GM18519 (cell line): ENCODE results near the gene IGLL5.

Source experiments
- ATAC-seq: cut with Tn5 transposase; IDR thresholded peaks from one replicate; pipeline ENCODE4 v1.9.1; 2021; ENCODE audit warnings: mild to moderate bottlenecking, moderate library complexity; ENCODE audit not compliant: unreplicated experiment, low FRiP score

Gene IGLL5

DNA sequence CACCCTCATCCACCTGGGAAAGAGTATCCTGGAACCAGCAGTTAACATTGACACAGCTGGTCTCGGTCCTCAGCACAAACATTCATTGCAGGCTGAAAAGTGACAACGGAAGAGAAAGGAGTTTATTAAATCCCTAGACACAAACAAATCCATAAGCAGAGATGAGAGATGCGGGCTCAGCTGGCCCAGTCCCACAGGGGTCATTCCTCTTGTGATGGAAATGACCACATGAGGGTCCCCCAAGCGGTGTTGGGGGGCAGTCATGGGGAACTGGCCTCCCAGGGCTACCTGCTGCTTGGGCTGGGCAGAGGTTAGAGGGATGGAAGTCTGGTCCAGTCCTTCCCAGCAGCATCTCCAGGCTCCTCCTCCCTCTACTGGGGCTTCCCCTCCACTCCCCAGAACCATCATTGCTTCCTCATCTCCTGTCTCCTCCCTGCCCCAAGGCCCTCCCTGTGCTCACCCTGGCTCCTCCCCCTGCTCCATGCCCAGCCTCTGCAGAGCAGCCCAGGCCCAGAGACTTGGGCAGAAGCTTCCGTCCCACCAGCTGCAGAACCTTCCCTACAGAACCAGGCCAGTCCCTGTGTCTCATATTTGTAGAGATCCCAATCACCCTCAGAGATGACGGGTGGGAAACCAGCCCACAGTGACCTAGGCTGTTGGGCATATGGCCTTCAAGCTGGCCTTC is 5.4 kb upstream of the IGLL5 start:
- ATAC-seq, result no peak

DNA sequence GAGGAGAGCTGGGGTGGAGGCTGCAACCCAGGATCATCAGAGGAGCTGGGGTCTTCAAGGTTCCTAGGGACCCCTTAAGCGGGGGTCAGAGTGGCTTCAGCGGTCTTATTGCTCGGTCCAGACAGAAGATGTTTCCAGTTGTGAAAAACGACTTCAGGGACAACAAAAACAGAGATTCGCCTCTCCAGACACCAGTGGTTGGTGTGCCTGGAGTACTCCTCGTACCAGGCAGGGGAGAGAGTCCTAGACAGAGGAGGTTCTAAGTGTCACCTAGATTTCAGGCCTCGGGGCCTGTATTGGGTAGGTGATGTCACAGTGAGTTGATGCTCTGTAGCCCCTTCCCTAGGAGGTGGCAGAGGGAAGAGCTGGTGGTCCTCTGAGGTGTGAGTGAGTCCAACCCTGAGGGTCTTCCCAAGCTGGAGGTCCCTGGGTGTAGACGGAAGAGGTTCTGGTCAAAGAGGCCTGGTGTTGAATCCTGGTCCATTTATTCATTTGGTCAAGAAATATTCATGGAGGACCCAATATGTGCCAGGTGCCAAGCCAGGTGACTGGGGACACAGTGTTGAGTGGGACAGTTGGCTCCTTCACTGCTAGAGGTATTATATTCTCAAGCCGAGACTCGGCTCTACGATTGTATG is 4.4 kb upstream of the IGLL5 start:
- ATAC-seq, result no peak

DNA sequence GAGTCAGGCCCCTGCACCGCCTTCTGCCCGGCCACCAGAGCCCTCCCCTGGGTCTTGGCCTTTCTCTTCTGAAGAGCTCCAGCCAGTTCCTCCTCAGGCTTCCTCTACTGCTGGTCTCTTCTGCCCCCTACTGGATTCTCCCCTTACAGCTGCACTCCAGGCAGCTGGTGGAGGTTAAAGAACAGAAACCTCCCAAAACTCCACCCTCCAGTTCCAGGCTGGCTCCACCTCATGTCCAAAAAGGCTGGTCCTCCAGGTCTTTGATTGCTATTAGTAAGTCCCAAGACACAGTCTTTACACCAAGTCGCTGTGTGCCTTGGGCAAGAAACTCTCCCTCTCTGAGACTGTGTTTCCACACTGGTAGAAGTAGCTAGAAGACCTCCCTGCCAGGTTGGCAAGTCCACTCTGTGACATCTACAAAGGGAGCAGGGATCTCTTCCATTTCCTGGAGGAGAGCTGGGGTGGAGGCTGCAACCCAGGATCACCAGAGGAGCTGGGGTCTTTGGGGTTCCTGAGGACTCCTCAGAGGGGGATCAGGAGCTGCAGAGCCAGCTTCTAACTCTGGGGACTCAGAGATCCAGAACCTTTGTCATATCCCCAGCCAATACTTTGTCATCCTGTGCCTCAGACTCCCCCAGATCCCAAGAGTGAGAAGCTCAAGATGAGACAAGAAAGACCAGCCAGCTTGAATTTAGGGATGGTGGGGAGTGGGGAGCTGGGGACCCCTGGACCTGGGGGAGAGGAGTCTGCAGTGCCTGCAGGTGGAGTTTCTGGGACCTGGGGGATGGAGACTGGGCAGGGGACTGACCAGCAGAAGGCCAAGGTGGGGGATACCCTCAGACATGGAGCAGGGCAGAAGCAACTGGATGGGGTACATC is 3.4 kb upstream of the IGLL5 start:
- ATAC-seq, result no peak

DNA sequence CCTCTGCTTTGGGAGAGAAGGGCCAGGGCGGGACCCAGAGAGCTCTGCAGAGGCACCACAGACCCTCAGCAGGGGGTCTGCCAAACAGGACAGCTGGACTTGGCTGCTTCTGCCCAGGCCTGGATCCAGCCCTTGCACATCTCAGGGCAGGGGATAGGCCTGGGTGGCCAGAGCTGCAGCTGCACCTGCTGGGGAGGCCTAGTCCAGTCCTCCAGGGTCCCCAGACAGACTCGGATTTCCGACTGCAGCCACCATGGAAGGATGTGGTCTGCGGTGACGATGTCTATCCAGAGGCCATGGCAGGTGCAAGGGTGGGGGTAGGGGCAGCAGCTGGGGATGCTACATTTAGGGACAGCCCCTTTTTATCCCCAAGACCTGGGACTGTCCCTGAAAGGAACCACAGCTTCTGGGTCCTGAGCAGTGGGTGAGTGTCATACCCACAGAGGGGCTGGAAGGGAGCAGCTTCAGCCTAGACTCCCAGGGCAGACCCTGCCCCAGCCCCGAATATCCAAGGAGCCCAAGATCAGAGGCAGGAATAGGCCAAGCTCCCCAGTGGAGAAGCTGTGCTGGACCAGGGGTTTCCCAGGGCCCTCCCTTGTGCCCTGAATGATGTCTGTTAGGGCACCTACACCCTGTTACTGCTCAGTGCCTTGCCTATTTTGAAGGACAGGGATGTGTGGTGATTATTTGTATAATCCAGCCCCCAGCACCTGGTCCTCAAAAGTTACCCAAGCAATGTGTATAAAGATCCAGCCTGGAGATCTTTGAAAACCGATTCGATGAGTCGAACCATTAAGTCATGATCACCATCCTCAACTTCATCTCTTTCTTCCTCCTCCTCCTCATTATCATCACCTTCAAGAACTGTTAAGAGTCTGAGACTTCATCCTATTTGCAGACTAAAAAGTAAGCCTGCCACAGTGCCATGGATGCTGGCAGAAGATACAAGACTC is 2.5 kb upstream of the IGLL5 start:
- ATAC-seq, result no peak

DNA sequence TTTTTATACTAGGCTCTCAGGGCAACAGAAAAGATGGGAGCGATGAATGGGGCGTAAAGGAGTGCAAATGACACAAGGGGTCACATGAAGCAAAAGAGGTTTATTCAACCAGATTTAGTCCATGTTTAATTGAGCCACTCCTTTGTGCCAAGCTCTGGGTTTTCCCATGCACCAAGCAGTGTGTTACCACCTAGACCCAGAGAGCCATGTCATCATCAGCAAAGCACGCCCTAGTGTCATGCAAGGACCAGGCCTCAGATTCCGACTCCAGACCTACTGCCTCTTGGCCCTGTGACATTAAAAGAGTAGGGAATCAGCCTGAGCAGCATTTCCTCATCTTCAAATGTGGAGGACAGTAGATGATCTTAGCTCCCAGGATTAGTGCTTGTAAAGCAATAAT is 1.1 kb upstream of the IGLL5 start:
- no peak for ATAC-seq

DNA sequence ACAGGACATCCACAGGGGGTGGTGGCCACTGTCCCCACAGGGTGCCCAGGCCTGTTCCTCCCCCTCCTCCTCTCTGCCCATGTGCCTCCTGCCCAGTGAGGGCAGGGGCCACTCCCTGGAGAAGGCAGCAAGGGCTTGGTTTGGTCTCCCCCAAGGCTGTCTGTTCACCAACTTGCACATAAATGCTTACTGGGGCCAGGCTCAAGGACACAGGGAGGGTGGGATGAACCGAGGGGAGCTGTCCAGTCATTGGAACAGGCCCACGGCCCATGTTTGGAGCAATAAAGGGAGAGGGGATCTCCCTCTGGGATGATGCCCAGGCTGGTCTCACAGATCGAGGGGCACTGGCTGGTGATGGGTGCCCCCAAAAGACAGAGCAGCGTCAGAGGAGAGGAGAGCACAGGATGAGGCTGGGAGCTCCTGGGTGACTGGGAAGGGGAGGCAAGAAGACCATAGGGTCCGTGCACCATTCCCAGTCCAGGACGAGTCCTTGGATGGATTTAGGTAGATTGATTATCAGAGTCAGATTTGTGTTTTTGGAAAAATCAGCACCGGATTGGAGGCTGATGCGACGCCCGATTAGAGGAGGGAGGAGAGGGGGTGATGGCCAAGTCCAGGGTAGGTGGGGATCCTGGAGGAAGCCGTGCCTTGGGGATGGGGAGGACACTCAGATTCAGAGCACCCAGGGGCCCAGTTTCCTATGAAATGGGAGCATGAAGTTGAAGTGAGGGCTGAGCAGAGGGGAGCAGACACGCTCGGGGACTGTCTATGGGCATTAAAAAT is 1.1 kb downstream of the IGLL5 start:
- no peak for ATAC-seq

DNA sequence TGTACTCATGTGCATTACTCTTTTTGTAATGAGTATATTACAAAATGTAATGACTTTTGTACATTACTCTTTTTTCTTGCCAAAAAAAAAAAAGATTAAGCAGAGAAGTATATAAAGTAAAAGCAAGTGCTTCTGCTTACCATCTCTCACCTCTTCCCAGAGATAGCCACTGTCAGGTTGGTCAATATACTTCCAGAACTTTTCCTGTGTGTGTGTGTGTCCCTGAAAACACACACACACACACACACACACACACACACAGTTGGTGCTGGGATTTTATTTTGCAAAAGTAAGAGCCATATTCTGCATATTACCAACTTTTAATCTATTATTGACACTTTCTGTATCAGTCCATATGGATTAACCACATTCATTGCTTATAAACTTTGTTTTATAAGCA is 2.5 kb downstream of the IGLL5 start:
- ATAC-seq, result no peak

DNA sequence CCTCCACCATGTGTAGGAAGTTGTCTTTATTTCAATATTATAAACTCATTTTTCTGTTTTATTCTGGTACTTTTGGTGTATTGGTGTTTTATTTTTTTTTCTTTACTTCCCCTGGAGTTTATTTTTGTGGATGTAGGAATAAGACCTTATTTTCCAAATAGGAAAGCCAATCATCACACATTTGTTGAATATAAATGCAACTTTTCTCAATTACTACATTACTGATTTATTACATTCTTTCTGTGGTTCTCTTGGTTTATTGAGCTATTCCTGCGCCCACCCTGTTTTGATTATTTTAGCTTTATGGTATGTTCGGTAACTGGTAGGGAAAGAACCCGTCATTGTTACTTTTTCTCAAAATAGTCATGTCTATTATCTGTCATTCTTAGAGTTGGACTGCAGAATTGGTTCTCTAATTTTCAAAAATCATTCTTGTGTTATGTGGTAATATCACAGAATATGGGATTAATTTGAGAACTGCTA is 3.6 kb downstream of the IGLL5 start:
- no peak for ATAC-seq

DNA sequence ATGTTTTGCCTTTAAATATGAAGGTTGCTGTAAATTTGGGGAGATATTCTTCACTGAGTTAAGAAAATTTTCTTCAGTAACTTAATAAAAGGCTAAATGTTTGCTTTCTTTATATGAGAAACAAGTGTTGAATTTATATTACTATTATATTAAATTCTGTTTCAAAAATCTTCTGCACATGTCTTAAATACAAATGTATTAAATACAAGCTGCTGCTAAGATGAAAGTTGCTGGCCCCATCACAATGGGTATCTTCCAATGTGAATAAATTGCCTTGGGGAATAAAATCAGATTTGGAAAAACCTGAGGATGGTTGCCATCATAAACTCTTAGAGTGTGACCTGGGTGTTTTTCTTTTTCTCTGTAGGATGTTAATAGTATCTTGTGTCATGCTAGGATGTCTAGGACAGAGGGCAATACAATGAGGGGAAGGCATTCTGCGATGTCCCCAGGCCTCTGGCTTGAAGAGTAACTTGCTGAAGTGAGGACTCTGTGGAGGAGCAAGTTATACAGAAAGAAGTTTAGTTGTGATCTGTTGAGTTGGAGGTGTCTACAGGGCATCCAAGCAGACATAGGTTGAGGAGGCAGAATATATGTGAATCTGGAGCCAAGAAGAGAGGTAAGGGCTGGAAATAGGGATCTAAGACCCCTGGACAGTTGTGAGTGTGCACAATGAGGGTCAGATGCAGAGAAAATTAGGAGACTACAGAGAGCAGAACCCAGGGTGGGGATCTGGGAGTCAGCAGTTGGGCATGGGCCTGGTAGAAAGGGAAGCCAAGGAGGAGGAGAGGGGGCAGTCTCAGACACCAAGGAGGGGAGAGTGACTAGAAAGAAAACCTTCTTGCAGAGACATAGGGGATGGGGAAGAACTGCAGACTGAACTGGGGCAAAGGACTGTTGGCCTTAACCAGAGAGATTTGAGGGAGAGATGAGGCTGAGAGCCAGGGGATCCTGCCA is 4.8 kb downstream of the IGLL5 start:
- ATAC-seq, result no peak

DNA sequence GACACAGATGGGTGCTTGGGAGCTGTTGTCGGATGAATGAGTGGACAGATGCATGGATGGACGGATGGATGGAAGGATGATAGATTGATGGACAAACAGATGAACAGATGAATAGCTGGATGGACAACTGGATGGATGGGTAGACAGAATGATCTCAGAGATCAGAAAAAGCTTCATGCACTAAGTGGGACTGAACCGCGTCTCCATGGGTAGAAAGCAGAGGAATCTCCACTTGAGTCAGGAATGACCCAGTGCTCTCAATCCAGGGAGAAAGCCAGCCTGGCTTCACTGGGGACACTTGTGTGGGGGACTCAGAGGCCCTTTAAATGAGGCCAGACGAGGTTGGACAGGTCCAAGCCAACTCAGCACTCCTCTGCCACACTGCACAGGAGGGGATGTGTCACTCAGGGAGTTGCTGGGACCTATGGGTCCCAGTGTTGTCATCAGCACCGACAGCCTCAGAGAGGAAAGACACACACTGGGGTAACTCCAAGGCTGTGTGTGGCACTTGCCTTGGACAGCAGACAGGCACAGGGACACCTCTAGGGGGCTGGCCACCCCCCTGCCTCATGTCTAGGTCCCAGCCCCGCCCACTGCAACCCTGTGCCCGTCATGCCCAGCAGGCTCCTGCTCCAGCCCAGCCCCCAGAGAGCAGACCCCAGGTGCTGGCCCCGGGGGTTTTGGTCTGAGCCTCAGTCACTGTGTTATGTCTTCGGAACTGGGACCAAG is 5.6 kb downstream of the IGLL5 start:
- ATAC-seq, result no peak

DNA sequence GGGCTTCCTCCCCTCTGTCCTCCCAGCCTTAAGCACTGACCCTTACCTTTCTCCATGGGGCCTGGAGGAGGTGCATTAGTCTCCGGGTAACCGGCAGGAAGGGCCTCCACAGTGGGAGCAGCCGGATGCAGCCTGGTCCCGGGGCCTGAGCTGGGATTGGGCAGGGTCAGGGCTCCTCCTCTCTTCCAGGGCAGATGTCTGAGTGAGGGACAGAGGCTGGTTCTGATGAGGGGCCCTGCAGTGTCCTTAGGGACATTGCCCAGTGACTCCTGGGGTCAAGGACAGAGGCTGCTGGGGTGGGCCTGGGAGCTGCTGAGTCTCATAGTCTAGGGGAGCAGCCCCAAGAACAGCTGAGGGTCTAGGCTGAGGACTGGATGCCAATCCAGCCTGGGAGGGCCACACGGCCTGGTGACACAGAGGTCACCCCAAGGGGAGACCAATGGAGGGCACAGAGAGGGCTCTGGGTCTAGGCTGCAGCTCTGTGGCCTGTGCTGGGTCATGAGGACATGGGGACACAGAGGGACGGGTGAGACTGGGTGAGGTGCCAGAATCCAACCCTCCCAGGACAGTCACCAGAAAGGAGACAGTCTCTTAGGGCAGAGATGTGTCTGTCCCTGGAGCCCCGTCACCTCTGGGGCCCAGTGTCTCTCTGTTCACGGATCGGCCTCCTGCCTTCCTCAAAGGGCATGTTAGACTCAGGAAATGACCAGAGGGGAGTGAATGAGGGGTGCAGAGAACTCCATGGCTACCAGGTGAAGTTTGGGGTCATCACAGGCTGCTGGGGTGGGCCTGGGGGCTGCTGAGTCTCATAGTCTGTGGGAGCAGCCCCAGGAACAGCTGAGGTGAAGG is 6.5 kb downstream of the IGLL5 start:
- no peak for ATAC-seq

DNA sequence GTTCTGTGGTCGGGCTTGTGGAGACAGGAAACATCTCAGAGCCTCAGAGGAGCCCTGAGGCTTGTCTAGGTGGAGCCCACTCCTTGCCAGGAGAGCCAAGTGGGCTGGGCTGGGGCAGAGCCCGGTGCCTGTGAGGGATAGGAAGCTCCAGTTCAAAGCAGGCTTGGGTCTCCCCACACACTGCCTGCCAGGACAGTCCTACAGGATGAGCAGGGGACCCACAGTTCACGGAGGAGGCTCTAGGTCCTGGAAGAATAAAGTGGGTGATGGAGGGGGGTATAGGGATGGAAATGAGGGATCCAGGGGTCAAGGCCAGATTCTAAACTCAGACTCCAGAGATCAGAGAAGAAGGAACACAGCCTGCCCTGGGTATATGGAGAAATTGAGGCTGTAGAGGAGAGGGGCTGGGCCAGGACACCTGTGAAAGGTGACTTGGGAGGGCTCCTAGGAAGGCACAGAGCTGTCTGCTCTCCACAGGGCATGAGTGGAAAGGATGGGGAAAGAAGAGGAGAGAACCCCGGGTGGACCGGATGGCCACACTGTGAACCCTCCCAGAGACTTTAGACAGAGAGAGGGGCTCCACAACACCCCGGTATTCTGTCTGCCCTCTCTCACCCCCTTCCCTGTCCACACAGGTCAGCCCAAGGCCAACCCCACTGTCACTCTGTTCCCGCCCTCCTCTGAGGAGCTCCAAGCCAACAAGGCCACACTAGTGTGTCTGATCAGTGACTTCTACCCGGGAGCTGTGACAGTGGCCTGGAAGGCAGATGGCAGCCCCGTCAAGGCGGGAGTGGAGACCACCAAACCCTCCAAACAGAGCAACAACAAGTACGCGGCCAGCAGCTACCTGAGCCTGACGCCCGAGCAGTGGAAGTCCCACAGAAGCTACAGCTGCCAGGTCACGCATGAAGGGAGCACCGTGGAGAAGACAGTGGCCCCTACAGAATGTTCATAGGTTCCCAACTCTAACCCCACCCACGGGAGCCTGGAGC is 7.4 kb downstream of the IGLL5 start:
- no peak for ATAC-seq

DNA sequence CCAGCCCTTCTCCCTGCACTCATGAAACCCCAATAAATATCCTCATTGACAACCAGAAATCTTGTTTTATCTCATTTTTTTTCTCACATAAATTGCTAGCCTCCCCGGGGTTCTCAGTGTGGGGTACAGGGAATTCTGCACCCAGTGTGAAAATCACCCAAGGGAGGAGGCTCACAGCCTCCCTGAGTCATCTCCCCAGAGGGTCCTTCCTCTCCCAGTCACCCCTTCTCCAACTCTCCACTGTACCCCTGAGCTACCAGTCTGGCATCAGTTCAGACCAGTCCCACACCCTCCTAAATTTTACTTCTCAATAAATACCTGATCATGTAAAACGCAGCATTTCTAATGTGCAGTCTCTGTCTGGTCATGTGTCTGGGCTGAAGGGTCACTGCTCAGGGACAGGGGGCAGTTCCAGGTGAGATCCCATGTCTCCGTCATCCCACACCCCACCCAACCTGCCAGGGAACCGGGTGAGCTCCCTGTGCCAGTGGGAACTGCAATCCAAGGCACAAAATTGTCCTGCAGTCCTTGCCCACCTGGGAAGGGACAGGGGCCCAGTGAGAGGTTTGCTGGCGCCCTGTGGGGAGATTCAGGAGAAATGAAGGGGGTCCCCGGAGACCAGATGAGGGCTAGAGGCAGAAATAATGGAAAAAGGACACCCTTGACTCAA is 8.3 kb downstream of the IGLL5 start:
- no peak for ATAC-seq

DNA sequence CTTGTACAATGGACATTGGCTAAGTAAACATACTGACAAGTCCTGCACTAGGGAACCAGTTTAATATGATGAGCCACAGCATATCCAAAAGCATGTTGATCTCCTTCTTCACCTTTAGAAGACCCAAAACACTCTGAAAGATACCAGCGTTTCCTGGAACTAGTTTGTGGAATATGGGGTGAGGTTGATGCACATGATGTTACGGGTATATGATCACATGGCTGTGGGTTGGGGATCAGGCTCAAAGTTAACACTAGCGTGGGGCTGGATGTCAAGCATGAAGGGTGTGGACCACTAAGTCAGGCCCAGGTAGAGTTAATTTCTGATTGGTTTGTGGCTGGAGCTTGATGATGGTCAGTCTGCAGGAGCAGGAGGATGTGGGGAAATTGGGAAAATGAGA is 9.0 kb downstream of the IGLL5 start:
- no peak for ATAC-seq

DNA sequence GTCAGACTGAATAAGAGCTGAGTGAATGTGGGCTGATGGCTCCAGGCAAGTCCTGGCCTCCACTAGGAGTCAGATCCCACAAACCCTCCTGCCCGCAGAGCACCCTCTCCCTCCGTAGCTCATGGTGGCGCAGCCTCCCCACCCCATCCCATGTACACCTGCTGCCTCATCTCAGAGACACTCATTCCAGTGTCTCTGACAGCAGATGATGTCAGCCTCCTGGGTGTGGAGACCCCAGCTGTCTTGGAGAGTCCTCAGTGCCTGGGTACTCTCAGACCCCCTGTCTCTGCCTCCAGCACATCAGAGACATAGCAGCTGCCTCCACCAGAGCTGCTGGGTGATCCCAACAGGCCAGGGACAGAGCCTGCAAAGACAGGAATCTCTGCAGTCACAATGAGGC is 9.5 kb downstream of the IGLL5 start:
- no peak for ATAC-seq
